HG03520 (cell line): ENCODE results near the gene NAALADL2.
"Not testable (repeated sequence)": the region's sequence is repeated elsewhere in the genome, so short reads cannot be mapped to it uniquely, and the experiment has no call there.

Source experiments
- ATAC-seq: cut with Tn5 transposase; IDR thresholded peaks from one replicate; pipeline ENCODE4 v1.9.1; 2021; ENCODE audit warnings: mild to moderate bottlenecking, moderate library complexity; ENCODE audit not compliant: unreplicated experiment

The NAALADL2 gene

GRCh38 chr3:175066617-175067415 lies 207.7 kb downstream of the NAALADL2 start:
- ATAC-seq = no peak

GRCh38 chr3:175068587-175068986 lies 209.5 kb downstream of the NAALADL2 start:
- no peak for ATAC-seq

GRCh38 chr3:175070946-175071345 lies 211.8 kb downstream of the NAALADL2 start:
- ATAC-seq = no peak

GRCh38 chr3:175073219-175073905 lies 214.2 kb downstream of the NAALADL2 start:
- no peak for ATAC-seq

GRCh38 chr3:175075269-175075668 lies 216.1 kb downstream of the NAALADL2 start:
- no peak for ATAC-seq

- ATAC-seq = no peak
Observed at GRCh38 chr3:175077216-175077615, 218.1 kb downstream of the NAALADL2 start.

GRCh38 chr3:175082631-175083030 lies 223.5 kb downstream of the NAALADL2 start:
- no peak for ATAC-seq

GRCh38 chr3:175087128-175087527 lies 228.0 kb downstream of the NAALADL2 start:
- not testable (repeated sequence) for ATAC-seq

- ATAC-seq = no peak
Observed at GRCh38 chr3:175088766-175089380, 229.7 kb downstream of the NAALADL2 start.

- no peak for ATAC-seq
Observed at GRCh38 chr3:175091426-175092114, 232.4 kb downstream of the NAALADL2 start.

- no peak for ATAC-seq
Observed at GRCh38 chr3:175093748-175094147, 234.6 kb downstream of the NAALADL2 start.

- ATAC-seq = no peak
Observed at GRCh38 chr3:175094344-175094743, 235.2 kb downstream of the NAALADL2 start.

- no peak for ATAC-seq
Observed at GRCh38 chr3:175098644-175099043, 239.5 kb downstream of the NAALADL2 start.

- no peak for ATAC-seq
Observed at GRCh38 chr3:175102161-175102560, 243.0 kb downstream of the NAALADL2 start.

- no peak for ATAC-seq
Observed at GRCh38 chr3:175103298-175103697, 244.2 kb downstream of the NAALADL2 start.

- ATAC-seq = no peak
Observed at GRCh38 chr3:175105066-175105465, 245.9 kb downstream of the NAALADL2 start.

GRCh38 chr3:175107231-175107630 lies 248.1 kb downstream of the NAALADL2 start:
- ATAC-seq = no peak

GRCh38 chr3:175107995-175108394 lies 248.9 kb downstream of the NAALADL2 start:
- no peak for ATAC-seq

- ATAC-seq = no peak
Observed at GRCh38 chr3:175108613-175109151, 249.5 kb downstream of the NAALADL2 start.

GRCh38 chr3:175111036-175111435 lies 251.9 kb downstream of the NAALADL2 start:
- ATAC-seq = no peak

- ATAC-seq = no peak
Observed at GRCh38 chr3:175118382-175118941, 259.3 kb downstream of the NAALADL2 start.
